ENCODE results near the gene USP6NL. TPM values are rescaled to one million over a fixed set of nuclear protein-coding genes. Genes with fewer than 3 reads are reported as not detected.

The USP6NL gene
- total RNA-seq, 1 donor from 2014 or later = 23.2 TPM

DNA sequence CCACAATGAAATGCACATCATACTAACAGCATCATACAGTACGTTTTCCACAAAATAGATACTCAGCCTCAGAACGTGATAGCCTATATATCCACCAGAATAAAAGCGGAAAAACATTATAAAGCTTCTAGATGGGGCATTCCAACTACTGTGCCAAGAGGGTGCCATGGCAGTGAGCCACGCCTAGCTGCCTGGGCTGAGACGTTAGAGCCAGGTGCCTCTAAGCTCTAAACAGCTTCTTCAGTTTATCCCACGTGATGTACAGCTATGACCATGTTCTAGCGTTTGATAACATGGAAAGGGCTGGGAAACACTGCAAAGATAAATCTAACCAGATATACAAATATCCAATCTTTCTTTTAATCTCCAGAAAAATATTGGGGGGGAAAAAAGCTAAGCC is 17.8 kb downstream of the USP6NL start:
- DNase-seq (ENCODE audit: low spot score) = no peak

DNA sequence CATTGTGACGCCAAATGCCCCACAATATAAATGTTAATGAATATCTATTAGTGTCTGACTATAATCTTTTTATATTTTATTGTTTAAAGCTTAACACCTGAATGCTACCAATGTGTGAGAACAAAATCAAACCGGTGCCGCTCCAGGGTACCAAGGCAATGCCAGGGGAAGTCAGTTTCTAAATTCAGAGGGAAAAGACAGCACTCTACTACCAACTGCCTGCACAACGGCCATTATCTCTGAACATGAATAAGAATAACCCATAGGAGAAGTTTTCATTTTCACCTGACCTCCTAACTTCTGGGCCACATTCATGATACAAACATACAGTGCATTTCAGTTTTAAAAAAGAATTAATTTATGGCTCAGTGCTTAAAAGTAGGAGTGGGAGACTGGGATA is 21.7 kb downstream of the USP6NL start:
- DNase-seq (ENCODE audit: low spot score) = no peak

DNA sequence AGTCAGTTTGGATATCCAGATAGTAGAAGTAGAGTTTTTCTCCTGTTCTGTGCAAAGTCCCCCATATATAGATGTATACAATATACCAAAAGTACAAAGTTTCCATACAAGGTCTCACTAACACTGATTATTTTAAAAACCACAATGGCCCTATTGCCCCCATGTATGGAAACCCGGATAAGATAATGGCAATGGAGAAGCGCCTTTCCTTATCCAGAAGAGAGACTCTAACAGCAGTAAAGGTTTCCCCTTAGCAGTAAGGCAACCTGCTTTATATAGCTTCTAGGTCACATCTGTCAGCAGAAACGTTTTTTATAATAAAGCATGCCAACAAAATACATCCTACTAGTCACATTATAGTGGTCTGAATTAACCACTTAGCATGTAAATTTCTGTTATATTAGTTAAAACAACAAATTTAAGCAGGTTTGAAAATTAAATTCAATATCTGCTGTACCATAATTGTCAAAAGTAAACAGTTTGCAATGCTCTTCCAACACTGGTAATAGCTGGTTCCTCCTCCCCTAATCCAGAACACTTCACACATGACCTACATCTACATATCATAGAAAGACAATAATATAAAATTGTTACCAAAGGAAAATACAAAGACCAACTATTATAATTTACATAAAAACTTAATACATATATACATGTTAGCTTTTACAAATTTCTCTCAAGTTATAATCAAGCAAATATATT is 22.4 kb downstream of the USP6NL start:
- DNase-seq (ENCODE audit: low spot score) = no peak

DNA sequence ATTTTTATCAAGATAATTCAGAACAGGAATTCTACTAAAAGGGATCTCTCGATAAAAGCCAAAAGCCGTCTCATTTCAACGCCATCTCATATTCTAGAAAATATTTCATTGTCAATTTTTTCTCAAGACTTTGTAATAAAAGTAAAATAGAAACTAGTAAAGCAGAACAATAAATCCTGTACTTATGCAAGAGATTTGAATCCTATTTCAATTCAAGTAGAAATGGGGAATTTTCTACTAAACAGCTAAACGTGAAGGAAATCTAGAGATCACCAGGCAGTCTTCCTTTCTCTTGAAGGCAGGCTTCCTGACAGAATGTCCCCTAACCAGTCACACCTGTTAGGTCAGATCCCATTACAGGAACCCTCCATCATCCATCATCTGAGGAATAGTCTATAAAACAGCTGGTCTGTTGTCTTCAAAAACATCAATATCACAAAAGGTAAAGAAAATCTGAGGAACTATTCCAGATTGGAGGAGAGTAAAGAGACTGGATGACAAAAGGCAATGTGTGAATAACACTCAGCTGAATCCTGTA is 23.7 kb downstream of the USP6NL start:
- DNase-seq (ENCODE audit: low spot score) = no peak

DNA sequence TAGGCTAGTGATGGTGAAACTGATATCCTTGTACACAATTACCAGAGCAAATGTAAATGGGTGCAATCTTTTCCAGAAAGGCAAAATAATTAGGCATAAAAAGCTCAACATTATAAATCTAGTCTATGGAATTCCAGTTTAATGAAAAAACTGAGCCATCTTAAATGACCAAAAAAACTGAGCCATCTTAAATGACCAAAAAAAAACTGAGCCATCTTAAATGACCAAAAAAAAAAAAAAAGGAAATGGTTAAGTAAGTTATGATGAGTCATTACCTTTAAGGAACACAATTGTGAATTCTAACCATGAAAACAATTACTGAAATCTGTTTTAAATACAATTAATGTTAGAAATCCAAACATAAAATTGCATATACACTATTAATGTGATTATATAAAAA is 25.3 kb downstream of the USP6NL start:
- no peak for DNase-seq (ENCODE audit: low spot score)

DNA sequence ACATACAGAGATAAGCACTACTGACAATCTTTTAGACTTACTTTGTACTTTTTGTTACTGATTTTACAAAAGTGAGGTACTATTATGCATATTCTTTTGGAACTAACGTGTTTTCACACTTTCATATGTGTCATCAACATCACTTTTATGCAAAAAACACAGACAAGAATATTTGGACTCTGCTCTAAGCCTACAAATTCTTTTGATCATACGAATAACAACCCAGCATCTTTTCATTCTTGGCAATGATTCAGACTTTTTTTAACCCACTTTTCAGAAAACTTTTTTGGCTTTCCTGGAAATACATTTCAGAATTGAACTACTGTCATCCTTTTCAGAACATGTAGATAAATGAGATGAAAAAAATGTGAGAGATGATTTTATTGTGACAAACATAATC is 30.2 kb downstream of the USP6NL start:
- DNase-seq (ENCODE audit: low spot score) = no peak

DNA sequence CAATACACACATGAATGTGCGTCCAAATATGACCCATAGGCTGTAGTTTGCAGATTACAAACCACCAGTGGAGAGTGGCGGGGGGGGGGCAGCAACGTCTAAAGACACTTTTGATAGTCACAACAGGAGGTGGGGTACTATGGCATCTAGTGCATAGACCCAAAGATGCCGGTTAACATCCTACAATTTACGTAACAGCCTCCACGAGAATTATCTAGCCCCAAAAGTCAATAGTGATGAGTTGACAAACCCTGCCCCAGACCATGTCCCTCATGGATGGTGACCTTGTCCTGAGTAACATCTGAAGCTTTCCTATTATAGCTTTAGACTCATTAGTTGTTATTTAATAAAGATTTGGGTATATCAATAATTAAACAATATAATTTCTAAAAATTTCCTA is 31.6 kb downstream of the USP6NL start:
- no peak for DNase-seq (ENCODE audit: low spot score)

DNA sequence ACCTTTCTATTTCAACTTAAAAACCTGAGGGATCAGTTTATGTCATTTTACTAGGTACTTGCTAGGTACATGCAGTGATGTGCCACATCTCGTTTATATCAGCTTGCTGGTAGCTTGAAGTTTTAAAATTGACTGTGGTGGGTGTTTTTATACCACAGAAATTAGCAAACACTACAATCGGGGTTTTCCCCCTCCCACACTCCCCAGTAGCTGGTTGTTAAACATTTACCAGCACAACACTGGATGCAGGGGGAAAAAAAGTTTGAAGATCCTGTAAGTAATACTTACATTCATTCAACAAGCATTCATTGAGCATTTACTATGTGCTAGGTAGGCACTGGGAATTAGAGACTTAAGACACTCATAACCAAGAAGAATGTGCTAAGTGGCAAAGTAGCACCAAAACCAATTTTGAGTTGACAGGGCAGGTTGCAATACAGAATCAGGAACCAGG is 32.6 kb downstream of the USP6NL start:
- DNase-seq (ENCODE audit: low spot score) = no peak

DNA sequence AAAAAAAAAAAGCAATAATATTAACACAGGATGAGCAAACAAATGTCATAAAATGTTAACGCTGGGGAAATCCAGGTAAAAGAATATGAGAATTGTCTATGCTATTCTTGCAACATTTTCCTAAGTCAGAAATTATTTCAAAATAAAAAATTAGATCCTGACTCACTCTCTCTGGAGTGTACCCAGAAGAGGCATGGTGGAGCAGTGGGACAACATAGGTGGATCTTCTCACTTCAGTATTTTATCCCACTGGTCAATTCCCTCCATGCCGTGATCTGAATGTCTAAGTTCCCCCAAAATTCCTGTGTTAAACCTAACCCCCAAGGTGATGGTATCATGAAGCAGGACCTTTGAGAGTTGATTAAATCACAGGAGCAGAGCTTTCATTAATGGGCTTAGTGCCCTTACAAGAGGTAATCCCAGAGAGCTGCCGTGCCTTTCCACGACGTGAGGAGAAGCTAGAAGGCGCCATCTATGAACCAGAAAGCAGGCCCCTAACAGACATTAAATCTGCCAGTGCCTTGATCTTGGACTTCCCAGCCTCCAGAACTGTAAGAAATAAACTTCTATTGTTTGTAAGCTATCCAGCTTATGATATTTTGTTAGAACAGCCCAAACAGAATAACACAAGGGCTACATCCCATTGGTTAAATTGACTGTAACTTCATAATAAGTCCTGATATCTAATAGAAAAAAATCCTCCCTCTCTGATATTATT is 35.2 kb downstream of the USP6NL start:
- no peak for DNase-seq (ENCODE audit: low spot score)

DNA sequence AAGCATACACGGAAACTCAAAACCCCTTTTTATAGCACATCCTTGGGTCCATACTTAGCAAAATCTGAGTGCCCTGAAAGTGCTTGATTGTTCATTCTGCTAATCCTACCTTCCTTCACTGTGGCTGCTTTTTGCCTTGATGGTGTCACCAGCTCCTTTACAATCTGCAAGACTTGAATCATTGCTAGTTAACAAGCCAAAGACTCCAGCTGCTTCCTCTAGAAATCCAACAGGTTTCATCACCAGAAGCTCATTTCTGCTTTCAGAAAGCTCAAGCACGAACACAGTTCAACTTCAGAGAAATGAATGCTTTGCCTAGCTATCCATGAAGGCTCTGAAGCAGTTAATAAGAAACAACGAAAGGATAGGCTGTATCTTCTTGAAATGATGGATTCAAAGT is 38.0 kb downstream of the USP6NL start:
- DNase-seq (ENCODE audit: low spot score) = no peak

DNA sequence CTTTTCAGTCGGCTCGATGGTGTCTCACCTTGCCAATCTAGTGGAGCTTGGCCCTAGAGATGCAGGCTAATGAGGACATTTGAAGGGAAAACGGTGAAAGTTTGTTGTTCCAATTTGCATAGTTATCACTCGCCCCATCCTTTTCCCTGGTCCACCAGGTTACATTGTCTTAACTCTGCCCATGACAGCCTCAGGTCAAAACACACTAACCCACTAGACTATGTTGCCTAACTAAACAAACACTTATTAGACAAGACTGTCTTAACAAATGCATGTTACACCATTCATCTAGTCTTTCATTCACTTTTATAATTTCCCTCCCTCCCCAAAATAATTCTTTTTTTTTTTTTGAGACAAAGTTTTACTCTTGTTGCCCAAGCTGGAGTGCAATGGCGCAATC is 40.7 kb downstream of the USP6NL start:
- DNase-seq (ENCODE audit: low spot score) = no peak

DNA sequence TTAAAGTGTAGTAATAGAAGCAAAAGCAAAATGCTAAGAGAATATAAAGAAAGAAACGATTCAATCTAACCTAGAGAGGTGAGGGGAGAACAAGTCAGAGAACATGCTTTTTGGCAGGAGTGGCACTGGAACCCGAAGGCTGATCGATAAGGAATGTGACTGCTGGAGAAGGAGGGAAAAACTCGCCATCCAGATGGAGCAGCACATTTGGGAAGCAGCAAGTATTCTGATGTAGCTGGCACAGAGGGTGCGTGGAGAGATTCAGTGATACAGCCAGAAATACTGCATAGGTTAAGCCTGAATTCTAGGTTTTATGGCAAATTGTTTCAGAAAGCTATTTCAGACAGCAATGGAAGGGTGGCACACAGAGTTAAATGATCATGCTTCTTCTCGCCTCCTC is 42.0 kb downstream of the USP6NL start:
- no peak for DNase-seq (ENCODE audit: low spot score)

DNA sequence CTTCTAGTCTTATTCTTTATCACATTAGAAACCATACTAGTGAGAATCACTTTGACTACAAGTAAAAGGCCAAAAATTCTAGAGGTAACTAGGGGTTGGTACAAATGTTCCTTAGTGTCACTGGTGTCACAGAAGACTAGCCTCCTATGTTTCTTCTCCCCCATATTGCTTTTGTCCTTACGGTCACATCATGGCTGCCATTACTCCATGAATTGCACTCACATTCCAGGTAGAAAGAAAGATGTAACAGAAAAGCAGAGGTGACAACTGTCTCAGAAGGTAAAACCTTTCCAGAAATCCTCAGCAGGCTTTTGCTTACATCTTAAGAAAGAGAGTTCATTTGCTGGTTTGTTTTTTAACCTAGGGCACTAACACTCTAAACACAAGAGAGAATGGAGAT is 42.9 kb downstream of the USP6NL start:
- DNase-seq (ENCODE audit: low spot score) = no peak

DNA sequence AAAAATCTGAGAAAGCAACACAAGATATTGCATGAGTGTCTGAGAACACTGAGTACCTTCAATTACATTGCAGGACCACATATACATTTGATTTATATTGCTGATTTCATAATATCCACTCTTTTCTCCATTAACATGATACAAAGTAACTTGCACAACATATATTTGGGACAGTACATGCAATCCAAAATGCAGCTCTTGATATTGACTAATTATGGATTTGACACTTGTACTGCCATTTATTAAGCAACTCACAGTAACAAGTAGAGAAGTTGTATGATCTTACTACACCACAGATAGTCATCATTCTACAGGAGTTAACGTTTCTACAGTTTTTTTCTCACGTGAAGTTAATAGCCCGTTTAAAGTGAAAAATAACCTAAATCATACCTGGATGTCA is 46.7 kb downstream of the USP6NL start:
- no peak for DNase-seq (ENCODE audit: low spot score)

DNA sequence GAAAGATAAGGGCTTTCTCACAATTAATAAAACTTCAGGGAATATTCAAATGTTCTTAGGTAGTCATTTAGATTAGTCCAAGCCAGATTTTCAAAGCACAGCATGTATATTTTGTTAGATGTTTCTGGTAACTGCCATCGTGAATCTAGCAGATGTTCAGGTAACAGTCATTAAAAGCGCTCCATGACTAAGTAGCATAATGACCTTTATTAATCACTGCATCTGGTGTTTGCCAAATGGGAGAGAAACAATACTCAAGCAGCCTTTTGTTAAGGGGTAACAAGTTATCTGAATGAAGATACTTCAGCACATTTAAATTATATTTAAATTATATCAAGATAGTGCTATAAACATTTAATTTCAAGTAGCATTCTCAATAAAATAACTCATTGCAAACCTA is 47.5 kb downstream of the USP6NL start:
- DNase-seq (ENCODE audit: low spot score) = no peak

DNA sequence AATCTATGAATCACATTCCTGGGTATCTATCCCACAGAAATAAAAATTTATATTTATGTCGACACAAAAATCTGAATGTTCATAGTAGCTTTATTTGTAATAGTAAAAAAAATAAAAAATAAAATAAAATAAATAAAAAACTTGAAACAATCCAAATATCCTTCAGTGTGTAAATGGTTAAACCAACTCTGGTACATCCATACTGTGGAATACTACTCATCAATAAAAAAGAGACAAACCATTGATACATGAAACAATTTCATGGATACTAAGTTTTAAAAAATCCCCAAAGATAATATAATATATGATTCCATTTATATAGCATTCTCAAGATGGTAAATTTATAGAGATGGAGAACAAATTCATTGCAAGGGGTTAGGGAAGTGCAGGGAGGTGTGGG is 48.6 kb downstream of the USP6NL start:
- DNase-seq (ENCODE audit: low spot score) = no peak

DNA sequence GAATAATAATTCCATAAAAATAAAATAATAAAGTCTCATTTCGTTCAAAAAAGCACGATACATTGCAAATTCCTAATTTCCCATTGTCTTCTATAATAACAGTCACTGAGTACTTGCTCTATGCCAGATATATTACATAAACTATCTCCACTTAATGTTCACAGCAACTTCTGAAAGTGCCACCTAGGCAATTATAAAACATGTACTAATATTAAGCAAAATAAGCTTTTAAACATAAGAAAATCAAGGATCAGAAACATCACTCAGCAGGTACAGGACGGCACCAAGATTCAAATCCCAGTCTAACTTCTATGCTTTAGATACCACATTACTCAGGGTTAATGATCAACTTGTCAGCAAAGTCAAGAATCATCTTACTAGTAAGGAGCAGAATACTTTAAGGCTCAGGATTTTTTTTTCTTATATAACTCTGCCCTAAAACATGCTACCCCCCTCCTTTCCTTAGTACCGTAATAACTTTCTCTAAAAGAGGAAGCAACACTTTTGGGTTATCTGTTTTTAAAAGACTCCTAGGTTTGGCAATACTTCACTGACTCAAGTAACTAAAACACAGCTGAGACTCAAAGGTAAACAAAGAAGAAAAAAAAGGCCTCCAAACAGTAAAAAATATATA is 51.3 kb downstream of the USP6NL start:
- no peak for DNase-seq (ENCODE audit: low spot score)

DNA sequence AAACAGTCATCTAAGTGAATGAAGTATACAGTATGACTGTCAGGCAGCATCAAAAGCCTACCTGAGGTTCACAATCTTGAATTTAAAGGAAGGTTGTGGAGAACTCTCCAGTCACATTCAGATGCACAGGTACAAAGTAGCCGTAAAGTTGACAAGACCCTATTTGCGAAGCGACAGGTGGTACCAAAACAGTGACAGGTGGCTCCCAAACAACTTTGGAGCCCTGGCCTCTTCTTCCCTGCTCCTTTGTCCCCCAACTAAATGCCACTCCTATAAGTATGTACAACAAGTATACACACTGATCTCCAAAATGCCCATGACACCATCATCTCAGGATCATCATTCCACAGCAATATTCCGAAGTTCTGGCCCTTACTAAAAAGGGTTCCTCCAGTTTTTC is 53.5 kb downstream of the USP6NL start:
- no peak for DNase-seq (ENCODE audit: low spot score)

DNA sequence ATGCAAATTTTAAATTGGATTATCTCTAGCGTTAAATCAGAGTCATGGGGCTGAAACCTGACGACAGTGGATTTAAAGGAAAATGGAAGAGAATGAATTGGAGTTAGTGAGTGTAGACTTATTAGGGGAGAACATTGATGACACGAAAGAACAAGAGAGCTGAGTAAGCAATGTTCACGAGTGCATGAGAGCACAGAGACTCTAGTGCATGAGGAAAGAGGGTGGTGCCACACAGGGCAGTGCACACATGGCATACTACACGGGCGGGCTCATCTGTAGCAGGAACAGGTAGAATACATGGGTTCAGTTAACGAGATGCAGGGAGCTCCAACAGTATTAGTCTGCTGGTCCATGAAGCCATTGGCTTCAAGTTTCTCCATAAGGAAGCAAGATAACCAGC is 53.9 kb downstream of the USP6NL start:
- no peak for DNase-seq (ENCODE audit: low spot score)

DNA sequence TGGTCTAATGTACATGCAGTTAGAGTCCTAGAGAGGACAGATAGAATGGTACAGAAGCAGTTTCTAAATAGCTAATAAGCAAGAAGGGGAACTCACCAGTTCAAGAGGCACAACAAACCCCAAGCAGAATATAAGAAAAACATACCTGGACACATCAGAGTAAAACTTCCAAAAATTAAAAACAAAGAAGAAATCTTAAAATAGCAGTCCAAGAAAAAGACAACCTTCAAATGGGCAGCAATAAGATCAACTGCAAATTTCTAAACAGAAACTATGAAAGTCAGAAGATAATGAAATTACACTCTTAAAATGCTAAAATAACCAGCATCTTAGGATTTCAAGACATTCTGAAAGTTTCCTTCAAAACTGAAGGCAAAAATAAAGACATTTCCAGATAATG is 55.9 kb downstream of the USP6NL start:
- DNase-seq (ENCODE audit: low spot score) = no peak

DNA sequence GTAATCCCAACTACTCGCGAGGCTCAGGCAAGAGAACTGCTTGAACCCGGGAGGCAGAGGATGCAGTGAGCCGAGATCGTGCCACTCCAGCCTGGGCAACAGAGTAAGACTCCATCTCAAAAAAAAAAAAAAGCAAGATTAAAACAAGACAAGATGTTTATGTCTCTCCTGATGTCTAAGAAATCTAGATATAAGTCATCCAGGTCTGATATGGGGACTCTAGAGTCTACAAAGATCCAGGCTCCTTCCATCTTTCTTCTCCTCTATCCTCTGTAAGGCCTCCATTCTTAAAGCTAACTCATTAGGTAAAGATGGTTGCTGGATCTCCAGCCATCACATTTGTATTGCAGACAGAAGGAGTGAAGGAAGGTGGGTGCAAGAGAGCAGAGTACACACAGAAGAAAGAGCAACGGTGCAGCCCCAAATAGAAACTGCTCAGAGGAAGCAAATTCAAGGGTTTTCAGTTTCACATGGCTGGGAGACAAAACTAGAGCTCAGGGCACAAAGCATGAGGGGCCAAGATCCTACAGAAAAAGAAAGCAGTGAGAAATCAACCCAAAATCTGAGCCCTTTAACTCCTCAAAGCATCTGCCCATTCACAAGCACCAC is 57.6 kb downstream of the USP6NL start:
- DNase-seq (ENCODE audit: low spot score) = no peak

DNA sequence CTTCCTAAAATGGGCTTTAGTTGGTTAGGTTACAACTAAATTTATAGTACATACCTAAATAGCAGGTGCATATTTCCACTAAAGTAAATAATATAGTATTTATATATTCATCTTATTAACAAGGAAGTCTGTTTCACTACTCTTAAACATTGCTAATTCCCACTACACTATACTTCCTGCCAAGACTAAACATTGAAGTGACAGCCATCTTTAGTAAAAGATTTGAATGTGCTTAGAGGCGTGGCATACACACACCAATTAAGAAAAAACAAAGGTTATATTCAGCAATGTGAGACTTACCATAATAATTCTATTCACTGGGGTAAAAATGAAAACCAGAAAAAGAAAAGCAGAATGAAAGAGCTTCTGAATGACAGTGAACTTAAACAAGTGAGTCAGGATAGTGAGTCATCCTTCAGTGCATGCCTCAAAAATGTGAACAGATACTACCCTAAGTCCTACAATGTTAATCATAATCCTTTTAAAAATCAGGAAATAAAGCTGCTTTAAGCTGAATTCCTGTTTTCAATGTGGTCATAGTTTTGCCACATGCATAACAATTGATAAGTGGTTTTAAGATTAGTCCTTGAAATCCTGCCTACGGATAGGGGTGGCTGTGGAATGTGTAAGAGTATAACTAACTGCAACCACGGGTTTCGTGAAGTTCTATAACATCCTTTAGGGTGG is 59.4 kb downstream of the USP6NL start:
- no peak for DNase-seq (ENCODE audit: low spot score)
